ENCODE results near the gene FAM200C. TPM values are rescaled to one million over a fixed set of nuclear protein-coding genes. Genes with fewer than 3 reads are reported as not detected.

FAM200C gene
- total and polyA plus RNA-seq, 4 donors, result 13.3 to 22.8 (median 14.7) TPM

DNA sequence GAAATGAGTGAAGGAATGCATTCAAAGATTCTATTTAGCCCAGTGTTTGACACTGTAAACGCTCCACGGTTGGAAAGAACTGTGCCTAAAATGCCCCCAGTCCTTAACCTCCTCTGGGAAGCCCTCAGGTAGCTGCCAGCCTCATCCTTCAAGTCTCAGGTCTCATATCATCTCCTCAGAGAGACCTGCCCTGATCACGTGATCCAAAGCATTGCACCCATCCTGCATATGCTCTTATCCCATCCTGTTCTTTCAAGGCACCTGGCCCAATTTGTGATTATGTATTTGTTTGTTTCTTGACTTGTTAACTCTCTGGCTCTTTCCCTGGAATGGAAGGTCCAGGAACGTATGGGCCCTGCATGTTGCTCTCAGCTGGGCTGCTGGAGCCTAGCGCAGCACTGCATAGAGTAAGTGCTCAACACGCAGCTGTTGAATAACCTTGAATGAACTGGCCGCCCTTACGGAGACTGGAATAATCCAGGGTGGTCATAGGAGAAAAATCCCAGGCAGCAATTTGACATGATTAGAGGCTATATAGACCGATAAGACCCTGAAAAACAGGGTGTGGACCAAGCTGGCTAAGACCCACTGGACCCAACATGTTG, 38.1 kb downstream of the FAM200C start:
- H3K4me1 ChIP-seq (ENCODE audit: control insufficient read depth, insufficient read depth, low read length), result peaks cover 28% of the 10 kb centered on the region
- 94% methylated on average over 8 of the region's 9 CpGs for WGBS (ENCODE audit: insufficient coverage)
- H3K4me3 ChIP-seq (ENCODE audit: low read depth, low read length), result no peak overlapping the region
- H3K27ac ChIP-seq (ENCODE audit: low read depth, low read length), result no peak overlapping the region
- DNase-seq (ENCODE audit: low read depth in 4 of 6, low spot score in 6 of 6), result no peak
- H3K9me3 ChIP-seq (ENCODE audit: control insufficient read depth, insufficient read depth, low read length), result no peaks in the 10 kb centered on the region
- no peaks in the 10 kb centered on the region for H3K27me3 ChIP-seq (ENCODE audit: control insufficient read depth, insufficient read depth, low read length)
- no peaks in the 10 kb centered on the region for H3K36me3 ChIP-seq (ENCODE audit: control insufficient read depth, insufficient read depth, low read length)

DNA sequence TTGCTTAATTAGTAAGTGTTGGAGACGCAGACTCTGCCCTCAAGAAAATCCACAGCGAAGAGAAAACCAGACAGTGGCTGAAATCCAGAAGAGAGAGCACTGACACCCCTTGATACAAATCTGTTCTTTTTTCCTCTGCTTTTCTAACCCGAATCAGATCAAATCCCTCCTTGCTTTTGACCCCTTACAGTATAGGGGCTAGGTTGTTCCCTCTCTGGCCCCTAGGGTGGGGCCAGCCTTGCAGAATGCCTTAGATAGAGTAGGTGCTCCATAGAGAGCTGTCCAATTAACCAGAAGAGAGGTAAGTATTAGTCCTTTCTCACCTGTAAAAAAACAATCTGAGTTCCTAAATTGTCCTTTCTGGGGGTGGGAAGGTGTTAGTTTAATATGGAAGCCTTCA, 39.5 kb downstream of the FAM200C start:
- DNase-seq (ENCODE audit: low read depth in 4 of 6, low spot score in 6 of 6), result no peak
- no peak overlapping the region for H3K4me3 ChIP-seq (ENCODE audit: low read depth, low read length)
- H3K27ac ChIP-seq (ENCODE audit: low read depth, low read length), result peak overlapping the region; percentile 40
- H3K9me3 ChIP-seq (ENCODE audit: control insufficient read depth, insufficient read depth, low read length), result no peaks in the 10 kb centered on the region
- H3K36me3 ChIP-seq (ENCODE audit: control insufficient read depth, insufficient read depth, low read length), result no peaks in the 10 kb centered on the region
- H3K27me3 ChIP-seq (ENCODE audit: control insufficient read depth, insufficient read depth, low read length), result no peaks in the 10 kb centered on the region
- no CpG with 5 or more reads among the region's 3 CpGs for WGBS (ENCODE audit: insufficient coverage)
- H3K4me1 ChIP-seq (ENCODE audit: control insufficient read depth, insufficient read depth, low read length), result peaks cover 32% of the 10 kb centered on the region

DNA sequence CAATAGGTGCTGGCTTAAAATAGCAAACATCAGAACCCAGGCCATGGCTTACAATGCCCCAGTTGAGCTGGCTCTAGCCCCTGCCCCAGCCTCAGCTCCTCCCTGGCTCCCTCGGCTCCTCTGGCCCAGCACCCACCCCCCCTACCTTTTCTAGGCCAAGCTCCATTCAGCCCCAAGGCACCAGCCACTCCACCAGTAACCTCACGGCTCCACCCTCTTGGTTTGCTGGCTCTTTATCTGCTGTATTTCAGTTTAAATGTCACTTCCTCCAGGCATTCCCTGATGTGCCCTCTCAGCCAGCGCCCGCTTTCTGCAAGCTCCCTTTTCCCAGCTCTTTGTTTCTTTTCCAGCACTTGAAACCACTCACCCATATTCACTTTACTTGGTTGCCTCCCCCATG, 40.0 kb downstream of the FAM200C start:
- Histone ChIP-seq H3K4me3 (ENCODE audit: low read depth, low read length) (no peak overlapping the region), H3K4me1 (ENCODE audit: control insufficient read depth, insufficient read depth, low read length) (peaks cover 32% of the 10 kb centered on the region), H3K36me3 (ENCODE audit: control insufficient read depth, insufficient read depth, low read length) (peaks cover under 1% of the 10 kb centered on the region), H3K9me3 (ENCODE audit: control insufficient read depth, insufficient read depth, low read length) (no peaks in the 10 kb centered on the region), H3K27me3 (ENCODE audit: control insufficient read depth, insufficient read depth, low read length) (no peaks in the 10 kb centered on the region), H3K27ac (ENCODE audit: low read depth, low read length) (peak overlapping the region; percentile 40)
- WGBS (ENCODE audit: insufficient coverage), result 70% methylated on average over 4 of the region's 4 CpGs
- no peak for DNase-seq (ENCODE audit: low read depth in 4 of 6, low spot score in 6 of 6)

DNA sequence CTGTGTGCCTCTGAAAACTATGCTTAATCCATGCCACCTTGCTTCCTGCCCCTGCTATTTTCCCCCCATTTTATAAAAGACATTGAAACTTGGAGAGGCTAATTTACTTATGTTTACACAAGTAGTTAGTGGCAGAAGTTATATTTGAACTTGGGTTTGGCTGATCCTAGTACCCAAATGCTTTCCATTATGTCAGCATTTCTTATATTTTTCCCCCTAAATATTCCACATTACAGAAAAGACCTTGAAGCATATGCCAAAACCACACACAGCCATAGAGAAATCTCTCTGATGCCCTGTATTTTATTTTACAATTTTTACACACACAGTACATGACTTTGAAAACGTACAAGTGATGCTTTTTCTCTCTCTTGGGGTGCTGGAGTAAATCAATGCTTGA, 40.6 kb downstream of the FAM200C start:
- Histone ChIP-seq H3K36me3 (ENCODE audit: control insufficient read depth, insufficient read depth, low read length) (peaks cover 2% of the 10 kb centered on the region), H3K4me1 (ENCODE audit: control insufficient read depth, insufficient read depth, low read length) (peaks cover 32% of the 10 kb centered on the region), H3K9me3 (ENCODE audit: control insufficient read depth, insufficient read depth, low read length) (no peaks in the 10 kb centered on the region), H3K4me3 (ENCODE audit: low read depth, low read length) (no peak overlapping the region), H3K27me3 (ENCODE audit: control insufficient read depth, insufficient read depth, low read length) (no peaks in the 10 kb centered on the region), H3K27ac (ENCODE audit: low read depth, low read length) (no peak overlapping the region)
- DNase-seq (ENCODE audit: low read depth in 4 of 6, low spot score in 6 of 6), result no peak
- 40% methylated on average over 1 of the region's 1 CpG for WGBS (ENCODE audit: insufficient coverage)

DNA sequence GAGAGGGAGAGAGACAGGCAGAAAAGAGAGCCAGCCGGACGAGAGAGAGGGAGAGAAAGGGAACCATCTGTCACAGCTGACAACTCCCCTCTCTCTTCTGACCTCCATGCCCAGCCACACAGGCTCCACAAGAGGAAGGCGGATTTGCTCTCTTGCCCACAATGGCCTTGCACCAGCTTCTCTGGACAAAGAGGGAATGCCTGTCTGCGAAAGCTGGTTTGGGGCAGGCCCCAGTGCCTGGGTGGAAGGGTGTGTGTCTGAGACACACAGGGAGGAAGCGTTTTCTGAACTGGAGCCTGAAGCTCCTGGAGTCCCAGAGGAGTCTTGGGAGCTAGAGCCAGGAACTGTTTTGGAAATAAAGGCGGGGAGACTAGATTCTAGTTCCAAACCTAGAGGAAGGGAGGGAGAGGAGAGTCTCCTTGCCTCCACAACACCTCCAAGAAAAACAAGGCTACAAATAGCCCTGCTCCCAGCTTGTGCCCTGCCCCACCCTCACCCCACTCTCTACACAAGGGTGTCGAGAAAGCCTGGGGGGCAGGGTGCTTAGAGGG, 41.9 kb downstream of the FAM200C start:
- WGBS (ENCODE audit: insufficient coverage), result 28% methylated on average over 2 of the region's 7 CpGs
- Histone ChIP-seq H3K9me3 (ENCODE audit: control insufficient read depth, insufficient read depth, low read length) (no peaks in the 10 kb centered on the region), H3K36me3 (ENCODE audit: control insufficient read depth, insufficient read depth, low read length) (peaks cover 2% of the 10 kb centered on the region), H3K4me1 (ENCODE audit: control insufficient read depth, insufficient read depth, low read length) (peaks cover 24% of the 10 kb centered on the region), H3K27me3 (ENCODE audit: control insufficient read depth, insufficient read depth, low read length) (no peaks in the 10 kb centered on the region), H3K27ac (ENCODE audit: low read depth, low read length) (peak overlapping the region; percentile 62), H3K4me3 (ENCODE audit: low read depth, low read length) (no peak overlapping the region)
- peak in 3 of 6 donors; percentile 22 to 78 (median 36) for DNase-seq (ENCODE audit: low read depth in 4 of 6, low spot score in 6 of 6)

DNA sequence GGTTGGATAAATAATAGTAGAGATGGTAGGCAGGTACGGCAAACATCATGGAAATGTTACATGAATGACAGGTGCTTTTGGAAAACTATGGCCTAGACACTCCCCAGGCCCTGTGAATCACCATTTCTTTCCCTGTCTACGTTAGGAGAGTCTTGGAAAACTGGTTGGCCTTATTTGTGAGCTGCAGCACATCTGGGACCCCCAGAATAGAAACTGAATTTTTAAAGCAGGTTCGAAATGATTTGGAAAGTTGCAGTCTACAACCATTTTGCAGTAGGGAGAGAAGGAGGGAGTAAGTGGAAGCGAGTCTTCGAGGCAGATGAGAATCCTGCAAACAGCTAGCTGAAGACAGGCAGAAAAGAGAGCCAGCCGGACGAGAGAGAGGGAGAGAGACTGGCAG, 42.5 kb downstream of the FAM200C start:
- Histone ChIP-seq H3K27me3 (ENCODE audit: control insufficient read depth, insufficient read depth, low read length) (no peaks in the 10 kb centered on the region), H3K27ac (ENCODE audit: low read depth, low read length) (peak overlapping the region; percentile 62), H3K4me3 (ENCODE audit: low read depth, low read length) (no peak overlapping the region), H3K9me3 (ENCODE audit: control insufficient read depth, insufficient read depth, low read length) (no peaks in the 10 kb centered on the region), H3K4me1 (ENCODE audit: control insufficient read depth, insufficient read depth, low read length) (peaks cover 24% of the 10 kb centered on the region), H3K36me3 (ENCODE audit: control insufficient read depth, insufficient read depth, low read length) (peaks cover 2% of the 10 kb centered on the region)
- DNase-seq (ENCODE audit: low read depth in 4 of 6, low spot score in 6 of 6), result no peak
- 43% methylated on average over 6 of the region's 7 CpGs for WGBS (ENCODE audit: insufficient coverage)

DNA sequence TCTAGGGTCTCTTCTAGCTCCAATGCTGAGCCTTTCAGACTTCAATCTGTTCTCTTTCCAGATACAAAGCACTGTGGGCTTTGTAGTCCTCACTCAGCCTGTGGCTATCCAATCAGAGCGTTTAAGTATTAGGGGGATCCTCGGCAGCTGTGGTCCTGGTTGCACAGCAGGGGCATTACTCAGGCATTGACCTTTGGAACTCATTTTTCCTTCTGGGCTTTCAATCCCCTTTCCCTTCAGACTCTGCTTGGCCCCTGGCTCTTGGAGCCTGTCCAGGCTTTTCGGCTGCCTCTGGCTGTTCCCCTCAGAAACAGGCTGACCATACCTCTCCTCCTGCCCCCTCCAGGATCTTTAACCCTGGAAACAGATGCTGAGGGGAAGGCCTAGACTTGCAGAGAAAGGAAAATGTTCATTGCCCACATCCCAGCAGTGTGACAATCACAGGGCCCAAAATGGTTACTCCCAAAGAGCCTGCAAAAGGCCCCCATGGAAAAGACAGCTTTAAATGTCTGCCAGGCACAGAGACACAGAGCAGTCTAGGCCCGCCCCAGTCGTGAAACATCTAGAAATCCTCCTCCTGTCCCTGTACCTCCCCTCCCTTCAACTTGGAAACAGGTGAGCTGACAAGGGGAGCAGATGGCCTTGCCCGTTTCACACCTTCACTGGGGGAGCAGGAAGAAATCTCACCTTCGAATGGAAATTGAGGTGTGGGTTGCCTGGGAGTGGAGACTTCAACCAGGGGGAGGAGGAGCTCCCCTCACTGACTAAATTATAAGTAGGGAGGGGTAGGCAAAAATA, 43.1 kb downstream of the FAM200C start:
- no peaks in the 10 kb centered on the region for H3K27me3 ChIP-seq (ENCODE audit: control insufficient read depth, insufficient read depth, low read length)
- 39% methylated on average over 4 of the region's 7 CpGs for WGBS (ENCODE audit: insufficient coverage)
- H3K36me3 ChIP-seq (ENCODE audit: control insufficient read depth, insufficient read depth, low read length), result peaks cover 2% of the 10 kb centered on the region
- H3K4me1 ChIP-seq (ENCODE audit: control insufficient read depth, insufficient read depth, low read length), result peaks cover 24% of the 10 kb centered on the region
- DNase-seq (ENCODE audit: low read depth in 4 of 6, low spot score in 6 of 6), result peak in 1 of 6 donors; percentile 66
- H3K4me3 ChIP-seq (ENCODE audit: low read depth, low read length), result no peak overlapping the region
- no peaks in the 10 kb centered on the region for H3K9me3 ChIP-seq (ENCODE audit: control insufficient read depth, insufficient read depth, low read length)
- peak overlapping the region; percentile 62 for H3K27ac ChIP-seq (ENCODE audit: low read depth, low read length)

DNA sequence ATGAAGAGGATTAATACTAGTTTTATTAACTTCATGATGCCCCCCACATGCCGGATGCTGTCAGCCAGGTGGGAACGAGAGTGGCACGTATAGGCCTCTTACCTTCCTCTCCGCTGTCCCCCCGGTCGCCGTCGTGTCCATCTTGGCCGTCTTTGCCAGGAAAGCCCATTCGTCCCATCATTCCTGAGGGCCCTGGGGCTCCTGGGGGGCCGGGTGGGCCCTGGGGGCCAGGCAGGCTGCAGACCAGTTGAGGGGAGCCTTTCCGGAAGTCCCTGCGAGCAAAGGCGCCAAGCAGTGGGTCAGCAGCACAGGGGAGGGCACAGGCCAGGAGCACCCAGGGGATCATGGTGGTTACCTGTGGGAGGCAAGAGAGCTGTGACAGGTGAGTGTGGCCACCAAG, 45.2 kb downstream of the FAM200C start:
- H3K4me1 ChIP-seq (ENCODE audit: control insufficient read depth, insufficient read depth, low read length), result peaks cover 21% of the 10 kb centered on the region
- no peak overlapping the region for H3K27ac ChIP-seq (ENCODE audit: low read depth, low read length)
- H3K36me3 ChIP-seq (ENCODE audit: control insufficient read depth, insufficient read depth, low read length), result peaks cover 2% of the 10 kb centered on the region
- 93% methylated on average over 14 of the region's 14 CpGs for WGBS (ENCODE audit: insufficient coverage)
- DNase-seq (ENCODE audit: low read depth in 4 of 6, low spot score in 6 of 6), result no peak
- no peaks in the 10 kb centered on the region for H3K27me3 ChIP-seq (ENCODE audit: control insufficient read depth, insufficient read depth, low read length)
- H3K4me3 ChIP-seq (ENCODE audit: low read depth, low read length), result no peak overlapping the region
- no peaks in the 10 kb centered on the region for H3K9me3 ChIP-seq (ENCODE audit: control insufficient read depth, insufficient read depth, low read length)

DNA sequence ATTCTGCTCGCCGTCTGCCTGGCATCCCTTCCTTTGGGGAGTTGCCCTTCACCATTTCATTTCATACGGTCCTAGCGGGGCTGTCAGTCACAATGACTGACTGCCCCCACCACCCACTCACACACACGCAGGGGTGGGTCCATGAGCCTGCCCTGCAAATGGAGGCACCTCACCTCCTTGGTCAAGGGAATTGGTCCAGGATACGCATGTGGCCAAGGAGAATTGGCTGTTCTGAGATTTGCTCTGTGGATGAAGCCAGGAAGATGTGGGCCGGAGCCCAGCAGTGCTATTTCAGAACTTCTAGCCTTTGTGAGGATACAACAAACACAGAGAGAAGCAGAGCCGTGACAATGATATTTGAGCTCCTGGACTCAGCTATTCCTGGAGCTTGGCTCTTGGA, 46.5 kb downstream of the FAM200C start:
- Histone ChIP-seq H3K27ac (ENCODE audit: low read depth, low read length) (no peak overlapping the region), H3K4me1 (ENCODE audit: control insufficient read depth, insufficient read depth, low read length) (peaks cover 18% of the 10 kb centered on the region), H3K36me3 (ENCODE audit: control insufficient read depth, insufficient read depth, low read length) (peaks cover 12% of the 10 kb centered on the region), H3K27me3 (ENCODE audit: control insufficient read depth, insufficient read depth, low read length) (no peaks in the 10 kb centered on the region), H3K4me3 (ENCODE audit: low read depth, low read length) (no peak overlapping the region), H3K9me3 (ENCODE audit: control insufficient read depth, insufficient read depth, low read length) (no peaks in the 10 kb centered on the region)
- DNase-seq (ENCODE audit: low read depth in 4 of 6, low spot score in 6 of 6), result peak in 1 of 6 donors; percentile 66
- WGBS (ENCODE audit: insufficient coverage), result 81% methylated on average over 5 of the region's 8 CpGs

Measured in spinal cord (tissue), 10 donors.